Anterior cingulate cortex (tissue), 58 donors: ENCODE data around the gene MLXIPL.
"Not testable (repeated sequence)": the region's sequence is repeated elsewhere in the genome, so short reads cannot be mapped to it uniquely, and the experiment has no call there.

ENCODE experiments used
- DNase-seq, 58 donors: peaks; one replicate each; lab custom pipeline; 2025; lab: John Stamatoyannopoulos, UW

The MLXIPL gene

DNA sequence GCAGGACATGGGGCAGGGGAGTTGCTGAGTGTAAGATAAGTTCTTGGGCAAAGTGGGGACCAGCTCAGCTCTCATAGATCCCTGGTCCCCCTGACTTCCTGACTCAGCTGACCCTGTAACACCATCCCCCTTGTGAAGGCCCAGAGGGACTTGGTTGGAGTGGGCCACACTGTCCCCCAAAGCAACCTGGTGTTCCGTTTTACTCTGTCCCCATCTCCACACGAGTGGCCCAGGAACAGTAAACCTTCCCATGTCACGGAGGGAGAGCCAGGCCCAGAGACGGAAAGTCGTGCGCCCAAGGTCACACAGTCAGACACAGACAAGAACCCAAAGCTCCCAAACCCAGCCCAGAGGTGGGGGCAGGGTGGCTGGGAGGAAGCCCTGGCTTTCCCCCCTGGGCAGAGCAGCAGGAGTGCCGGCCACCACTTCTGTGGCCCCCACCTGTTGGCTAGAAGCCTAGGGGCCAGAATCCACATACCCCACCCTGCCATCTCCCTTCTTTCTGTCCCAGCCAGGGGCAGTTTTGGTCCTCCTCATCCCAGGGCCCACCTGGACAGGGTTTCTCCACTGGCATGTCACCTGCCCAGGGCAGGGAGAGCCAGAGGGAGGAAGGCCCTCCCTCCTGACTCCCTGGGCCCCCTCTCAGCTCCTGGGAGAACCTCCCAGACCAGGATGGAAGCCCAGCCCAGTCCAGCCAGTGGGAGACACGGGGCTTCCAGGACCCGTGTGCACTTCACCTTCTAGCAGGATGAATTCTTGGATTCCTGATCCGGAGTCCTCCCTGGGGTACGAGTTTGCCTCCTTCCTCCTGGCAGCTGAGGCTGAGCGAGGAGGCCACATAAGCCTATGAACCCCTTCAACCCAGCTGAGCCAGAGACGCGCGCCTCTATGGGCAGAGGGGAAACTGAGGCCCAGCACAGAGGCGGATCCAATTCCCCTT lies 22.7 kb upstream of the MLXIPL start:
- no peak for DNase-seq

- no peak for DNase-seq
Observed at GRCh38 chr7:73645643-73646174, 21.4 kb upstream of the MLXIPL start.

GRCh38 chr7:73644688-73645286 lies 20.5 kb upstream of the MLXIPL start:
- no peak for DNase-seq

GRCh38 chr7:73642834-73643233 lies 18.5 kb upstream of the MLXIPL start:
- DNase-seq, result no peak

- no peak for DNase-seq
Observed at GRCh38 chr7:73638911-73639310, 14.6 kb upstream of the MLXIPL start.

DNA sequence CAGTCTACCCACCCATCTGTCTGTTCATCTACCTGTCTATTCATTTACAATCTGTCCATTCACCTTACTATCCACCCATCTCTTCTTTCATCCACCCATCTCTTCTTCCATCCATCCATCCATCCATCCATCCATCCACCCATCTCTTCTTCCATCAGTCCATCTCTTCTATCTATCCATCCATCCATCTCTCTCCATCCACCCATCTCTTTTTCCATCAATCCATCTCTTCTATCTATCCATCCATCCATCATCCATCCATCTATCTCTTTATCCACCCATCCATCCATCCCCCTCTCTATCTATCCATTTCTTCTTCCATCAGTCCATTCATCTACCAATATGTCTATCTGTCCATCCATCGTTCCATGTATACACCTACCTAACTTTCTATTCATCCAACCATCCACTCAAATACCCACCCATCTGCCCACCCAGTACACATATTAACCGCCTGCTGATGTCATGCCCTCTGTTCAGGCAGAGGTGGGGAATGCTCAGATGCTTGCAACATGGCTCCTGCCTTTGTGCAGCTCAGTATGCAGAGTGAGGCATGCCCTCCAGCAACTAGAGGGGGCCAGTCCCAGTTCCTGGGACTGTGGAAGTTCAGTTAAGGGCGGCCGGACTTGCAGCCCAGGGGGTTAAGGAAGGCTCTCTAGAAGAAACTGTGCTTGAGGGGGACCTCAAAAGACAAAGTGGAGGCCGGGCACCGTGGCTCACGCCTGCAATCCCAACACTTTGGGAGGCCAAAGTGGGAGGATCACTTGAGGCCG lies 11.3 kb upstream of the MLXIPL start:
- DNase-seq, result no peak

GRCh38 chr7:73633844-73634243 lies 9.5 kb upstream of the MLXIPL start:
- DNase-seq, result no peak

DNA sequence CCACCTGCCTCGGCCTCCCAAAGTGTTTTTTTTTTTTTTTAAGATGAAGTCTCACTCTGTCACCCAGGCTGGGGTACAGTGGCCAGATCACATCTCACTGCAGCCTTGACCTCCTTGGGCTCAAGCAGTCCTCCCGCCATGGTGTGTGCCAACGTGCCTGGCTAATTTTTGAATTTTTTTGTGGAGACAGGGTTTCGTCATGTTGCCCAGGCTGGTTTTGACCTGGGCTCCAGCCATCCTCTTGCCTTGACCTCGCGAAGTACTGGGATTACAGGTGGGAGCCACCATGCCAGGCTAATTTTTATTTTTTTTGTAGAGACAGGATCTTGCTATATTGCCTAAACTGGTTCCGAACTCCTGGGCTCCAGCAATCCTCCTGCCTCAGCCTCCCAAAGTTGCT lies 9.0 kb upstream of the MLXIPL start:
- no peak for DNase-seq

DNA sequence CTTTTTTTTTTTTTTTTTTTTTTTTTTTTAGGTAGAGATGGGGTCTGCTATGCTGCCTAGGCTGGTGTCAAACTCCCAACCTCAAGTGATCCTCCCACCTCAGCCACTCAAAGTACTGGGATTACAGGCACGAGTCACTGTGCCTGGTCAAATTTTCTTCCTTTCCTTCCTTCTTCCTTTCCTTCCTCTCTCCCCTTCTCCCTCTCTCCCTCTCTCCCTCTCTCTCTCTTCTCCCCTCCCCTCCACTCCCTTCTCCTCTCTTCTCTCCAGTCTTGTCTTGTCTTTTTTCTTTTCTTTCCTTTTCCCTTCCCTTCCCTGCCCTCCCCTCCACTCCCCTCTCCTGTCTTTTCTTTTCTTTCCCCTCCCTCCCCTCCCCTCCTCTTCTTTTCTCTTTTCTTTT lies 7.2 kb upstream of the MLXIPL start:
- no peak for DNase-seq

DNA sequence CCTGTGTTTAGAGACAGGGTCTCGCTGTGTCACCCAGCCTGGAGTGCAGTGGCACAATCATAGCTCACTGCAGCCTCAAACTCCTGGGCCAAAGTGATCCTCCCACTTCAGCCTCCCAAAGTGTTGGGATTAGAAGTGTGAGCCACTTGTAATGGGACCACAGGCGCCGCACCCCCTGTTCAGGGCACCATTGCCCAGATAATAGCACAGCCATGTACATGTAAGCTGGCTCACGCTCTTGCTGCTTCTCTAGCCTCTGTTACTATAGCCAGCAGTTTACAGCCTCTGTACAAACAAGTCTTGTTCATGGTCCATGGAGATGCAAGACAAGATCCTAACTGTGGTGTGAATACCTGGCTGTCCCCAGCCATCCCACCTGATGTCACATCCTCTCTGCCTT lies 4.2 kb upstream of the MLXIPL start:
- DNase-seq, result no peak

- peak in 2 of 58 donors; percentile 3 to 10 for DNase-seq
Observed at GRCh38 chr7:73626814-73627213, 2.5 kb upstream of the MLXIPL start.

DNA sequence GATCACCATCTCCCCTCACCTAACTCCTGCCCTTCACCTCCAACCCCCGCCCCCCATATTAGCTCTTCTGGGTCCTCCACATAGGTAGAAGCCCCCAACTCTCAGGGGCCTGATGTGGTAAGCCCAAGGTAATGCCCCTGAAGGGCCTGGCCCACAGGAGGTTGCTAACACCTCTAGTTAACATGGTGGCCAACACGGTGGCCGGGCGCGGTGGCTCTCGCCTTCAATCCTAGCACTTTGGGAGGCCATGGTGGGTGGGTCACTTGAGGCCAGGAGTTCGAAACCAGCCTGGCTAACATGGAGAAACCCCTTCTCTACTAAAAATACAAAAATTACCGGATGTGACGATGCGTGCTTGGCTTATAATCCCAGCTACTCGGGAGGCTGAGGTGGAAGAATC lies 954 bp upstream of the MLXIPL start:
- DNase-seq, result no peak

GRCh38 chr7:73624669-73625001 lies 313 bp upstream of the MLXIPL start:
- DNase-seq, result no peak

DNA sequence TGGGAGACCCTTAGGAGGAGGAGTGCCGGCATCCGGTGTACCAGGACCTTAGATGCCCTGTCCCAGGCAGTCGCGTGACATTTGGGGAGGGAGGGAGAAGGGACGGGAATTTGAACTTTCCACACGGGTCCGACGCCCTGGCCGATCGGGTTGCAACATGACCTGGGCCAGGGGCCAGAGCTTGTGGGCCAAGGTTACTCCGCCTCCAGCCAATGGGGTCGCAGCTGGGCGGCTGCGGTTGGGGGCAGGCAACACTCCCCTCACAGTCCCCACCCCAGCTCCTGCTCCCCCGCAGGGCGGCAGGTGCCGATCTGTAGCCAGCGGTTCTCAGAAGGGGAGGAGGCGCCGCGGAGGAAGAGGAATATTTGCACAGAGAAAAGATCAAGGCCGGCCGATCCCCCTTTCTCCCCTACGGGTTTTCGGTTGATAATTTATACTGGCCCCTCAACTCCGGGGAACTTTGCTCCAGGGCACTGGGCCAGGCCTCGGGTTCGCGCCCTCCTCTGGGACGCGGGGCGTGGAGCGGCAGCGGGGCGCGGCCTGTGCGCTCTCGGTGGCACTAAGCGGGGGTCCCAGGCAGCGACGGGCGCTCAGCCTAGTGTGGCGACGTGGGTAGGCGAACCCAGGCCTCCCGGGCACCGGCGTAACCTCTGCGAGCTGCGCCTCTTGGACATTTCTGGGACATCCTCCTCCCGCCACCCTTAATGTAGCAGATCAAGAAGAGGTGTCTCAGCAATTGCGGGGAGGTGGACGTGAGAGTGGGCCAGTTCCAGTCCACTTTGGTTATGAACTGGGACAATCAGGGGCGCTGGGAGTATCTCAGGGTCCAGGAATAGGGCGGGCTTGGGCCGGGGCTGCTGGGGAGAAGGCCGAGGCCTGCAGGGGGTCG lies 1.2 kb downstream of the MLXIPL start:
- peak in 1 of 58 donors; percentile 6 for DNase-seq

- no peak for DNase-seq
Observed at GRCh38 chr7:73622527-73622908, 1.8 kb downstream of the MLXIPL start.

- DNase-seq, result no peak
Observed at GRCh38 chr7:73621168-73622063, 2.9 kb downstream of the MLXIPL start.

GRCh38 chr7:73619394-73619793 lies 4.9 kb downstream of the MLXIPL start:
- not testable (repeated sequence) for DNase-seq

- DNase-seq, result no peak
Observed at GRCh38 chr7:73618538-73618937, 5.8 kb downstream of the MLXIPL start.

GRCh38 chr7:73617520-73617919 lies 6.8 kb downstream of the MLXIPL start:
- not testable (repeated sequence) for DNase-seq
